ENCODE measurements around the gene ZNF740.
A peak's percentile ranks its signal among the peaks of the same experiment; 100 is the strongest.
"Not testable (repeated sequence)": the region's sequence is repeated elsewhere in the genome, so short reads cannot be mapped to it uniquely, and the experiment has no call there.

Gene ZNF740

DNA sequence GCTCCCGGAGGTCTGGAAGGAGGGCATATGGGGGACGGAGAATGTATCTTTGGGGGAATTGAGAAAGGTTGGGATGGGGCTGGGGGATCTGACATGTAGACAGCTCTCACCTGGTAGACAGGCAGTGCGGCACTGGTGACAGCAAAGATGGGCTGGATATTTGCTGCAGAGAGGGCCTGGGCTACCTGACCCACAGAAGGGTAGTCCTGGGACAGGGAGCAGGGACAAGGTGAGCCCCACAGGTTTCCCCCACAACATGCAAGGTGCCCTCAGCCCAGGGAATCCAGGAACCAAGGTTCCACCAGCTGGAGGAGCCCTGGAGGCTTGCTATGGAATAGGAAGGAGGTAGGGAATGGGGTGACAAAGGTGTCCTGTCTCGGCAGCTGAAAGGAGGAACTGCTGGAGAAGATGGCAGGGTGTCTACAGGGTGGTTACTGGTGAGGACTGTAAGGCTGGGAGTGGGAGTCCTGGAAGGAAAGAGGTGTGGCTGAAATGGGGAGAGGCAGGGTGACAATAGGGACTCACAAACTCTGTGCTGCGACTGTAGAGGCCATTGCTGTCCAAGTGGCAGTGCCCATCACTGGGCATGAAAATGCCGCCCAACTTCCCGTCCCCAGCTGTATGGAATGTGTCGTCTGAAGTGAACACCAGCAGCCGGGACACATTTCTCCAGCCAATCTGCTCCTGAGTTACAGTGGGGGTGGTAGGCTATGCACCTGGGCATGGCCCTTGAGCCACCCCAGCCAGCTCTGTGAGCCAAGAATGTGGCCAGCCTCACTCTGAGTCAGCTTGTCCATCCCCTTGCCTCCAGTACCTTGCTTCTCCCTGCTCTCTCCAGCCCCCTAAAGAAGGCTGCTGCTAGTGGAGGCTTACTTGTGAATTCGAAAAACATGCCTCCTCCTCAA lies 15.2 kb downstream of the ZNF740 start:
- no peak for DNase-seq

DNA sequence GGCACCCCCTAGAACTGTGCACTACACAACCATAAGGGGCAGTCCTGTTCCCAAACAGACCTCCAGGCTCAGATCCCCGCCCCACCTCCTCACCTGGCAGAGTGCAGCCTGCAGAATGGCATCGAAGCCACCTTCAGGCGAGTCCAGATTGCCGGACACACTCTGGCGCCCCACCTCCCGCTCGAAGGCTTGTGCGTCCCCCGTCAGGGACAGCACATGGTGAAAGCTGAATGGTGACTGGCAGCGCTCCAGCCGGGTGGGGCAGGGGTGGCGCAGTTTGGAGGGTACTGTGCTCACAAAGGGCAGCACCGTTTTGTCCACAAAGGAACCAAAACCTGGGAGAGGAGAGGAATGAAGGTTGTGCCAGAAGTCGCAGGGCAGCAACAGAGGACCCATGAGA lies 16.0 kb downstream of the ZNF740 start:
- no peak for DNase-seq

DNA sequence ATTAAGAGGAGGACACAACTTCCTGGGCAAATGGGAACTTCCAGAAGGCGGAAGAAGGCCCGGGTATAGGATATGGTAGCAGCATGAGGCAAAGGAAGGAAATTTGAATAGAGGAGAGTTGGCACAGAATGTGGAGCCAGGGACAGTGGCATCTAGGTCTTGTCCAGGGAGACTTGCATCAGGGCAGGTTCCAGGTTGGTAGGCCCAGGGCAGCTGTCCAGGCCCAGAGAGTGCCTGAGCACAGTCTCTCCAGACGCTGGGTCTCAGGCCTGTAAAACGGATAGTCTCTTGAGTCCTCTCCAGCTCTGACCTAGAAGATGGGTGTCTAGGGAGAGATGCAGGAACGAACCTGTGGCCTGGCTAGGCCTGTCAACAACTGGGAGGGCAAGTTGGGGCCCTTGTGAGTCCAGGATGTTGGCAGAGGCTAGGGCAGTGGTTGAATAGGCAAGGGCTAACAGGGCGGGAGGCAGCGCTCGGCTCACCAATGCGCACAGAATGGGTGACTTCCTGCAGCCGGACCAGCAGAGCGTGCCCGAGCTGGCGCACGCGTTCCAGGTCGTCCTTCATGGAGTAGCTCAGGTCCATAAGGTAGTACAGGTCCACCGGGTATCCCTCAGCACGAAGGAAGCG lies 16.6 kb downstream of the ZNF740 start:
- DNase-seq, result no peak

DNA sequence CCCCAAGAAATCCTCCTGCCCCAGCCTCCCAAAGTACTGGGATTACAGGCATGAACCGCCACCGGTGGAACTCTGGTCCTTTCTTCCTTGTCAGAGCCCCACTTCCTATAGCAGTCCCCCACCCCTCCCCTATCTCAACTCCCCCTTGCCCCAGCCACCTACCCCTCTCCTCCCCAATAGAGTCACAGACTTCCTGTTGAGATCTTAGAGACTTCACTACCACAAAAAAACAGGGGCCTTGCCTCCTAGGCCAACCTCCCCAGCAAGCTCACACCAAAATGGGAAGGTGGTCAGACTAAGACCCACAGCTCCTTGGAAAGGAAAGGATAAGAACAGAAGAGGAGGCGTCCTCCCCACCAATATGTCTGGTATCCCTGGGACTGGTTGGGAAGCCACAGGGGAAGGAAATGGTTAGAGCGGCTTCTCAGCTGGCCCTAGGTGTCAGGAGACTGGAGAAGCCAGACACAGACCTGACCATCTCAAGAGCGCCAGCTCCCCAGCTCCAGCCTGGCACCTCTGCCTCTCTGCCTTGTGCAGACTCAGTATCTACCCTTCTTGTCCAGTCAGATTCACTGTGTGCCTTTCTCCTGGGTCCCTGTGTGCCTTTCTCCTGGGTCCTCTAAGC lies 18.1 kb downstream of the ZNF740 start:
- no peak for DNase-seq

DNA sequence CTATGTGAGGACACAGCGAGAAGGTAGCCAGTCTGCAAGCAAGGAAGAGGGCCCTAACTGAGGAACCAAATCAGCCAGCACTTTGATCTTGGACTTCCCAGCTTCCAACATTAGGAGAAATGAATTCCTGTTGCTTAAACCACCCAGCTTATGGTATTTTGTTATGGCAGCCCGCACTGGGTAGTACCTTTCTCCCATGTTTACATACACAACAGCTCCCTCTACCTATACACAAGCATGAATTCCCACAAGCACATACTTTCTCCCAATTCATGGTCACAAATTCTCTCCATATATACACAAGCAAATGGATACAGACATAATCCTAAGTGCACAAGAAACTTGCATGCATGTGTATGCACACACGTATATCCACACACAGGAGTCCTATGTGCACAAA lies 19.2 kb downstream of the ZNF740 start:
- no peak for DNase-seq

DNA sequence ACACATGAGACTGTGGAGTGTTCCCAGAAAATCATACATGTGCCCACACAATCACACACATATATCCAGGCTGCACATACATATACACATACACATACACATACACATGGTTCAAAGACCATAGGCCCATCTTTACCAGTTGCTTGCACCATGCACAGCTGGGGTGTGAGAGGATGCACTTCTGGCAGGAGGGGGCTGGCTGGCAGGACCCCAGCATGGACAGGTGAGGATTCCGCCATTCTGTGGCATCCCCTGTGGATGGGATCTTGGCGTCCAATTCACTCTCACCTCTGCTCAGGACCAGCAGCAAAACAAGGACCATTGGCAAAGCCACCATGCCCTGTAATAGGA lies 19.6 kb downstream of the ZNF740 start:
- no peak for DNase-seq

DNA sequence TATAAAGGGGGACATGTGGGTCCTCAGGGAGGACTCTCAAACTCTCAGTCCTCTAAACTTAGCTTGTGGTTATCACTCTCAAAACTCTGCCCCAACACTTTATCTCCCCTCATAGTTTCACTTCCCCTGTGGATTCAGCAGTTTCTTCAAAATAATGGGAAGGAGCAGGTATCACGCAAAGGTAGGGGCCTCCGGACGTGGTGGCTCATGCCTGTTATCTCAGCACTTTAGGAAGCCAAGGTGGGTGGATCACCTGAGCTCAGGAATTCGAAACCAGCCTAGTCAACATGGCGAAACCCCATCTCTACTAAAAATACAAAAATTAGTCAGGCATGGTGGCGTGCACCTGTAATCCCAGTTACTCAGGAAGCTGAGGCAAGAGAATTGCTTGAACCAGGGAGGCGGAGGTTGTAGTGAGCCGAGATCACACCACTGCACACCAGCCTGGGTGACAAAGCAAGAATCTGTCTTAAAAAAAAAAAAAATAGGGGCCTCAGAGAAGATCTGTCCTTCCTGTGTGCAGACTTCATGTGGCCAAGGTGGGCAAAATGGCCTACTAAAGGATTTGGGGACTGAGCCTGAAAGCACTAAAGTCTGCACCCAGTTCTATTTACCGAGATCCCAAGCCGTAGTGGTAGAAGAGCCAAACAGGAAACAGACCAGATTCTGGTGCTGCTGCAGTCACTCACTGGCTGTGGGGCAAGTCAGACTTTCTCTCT lies 20.1 kb downstream of the ZNF740 start:
- DNase-seq, result no peak

DNA sequence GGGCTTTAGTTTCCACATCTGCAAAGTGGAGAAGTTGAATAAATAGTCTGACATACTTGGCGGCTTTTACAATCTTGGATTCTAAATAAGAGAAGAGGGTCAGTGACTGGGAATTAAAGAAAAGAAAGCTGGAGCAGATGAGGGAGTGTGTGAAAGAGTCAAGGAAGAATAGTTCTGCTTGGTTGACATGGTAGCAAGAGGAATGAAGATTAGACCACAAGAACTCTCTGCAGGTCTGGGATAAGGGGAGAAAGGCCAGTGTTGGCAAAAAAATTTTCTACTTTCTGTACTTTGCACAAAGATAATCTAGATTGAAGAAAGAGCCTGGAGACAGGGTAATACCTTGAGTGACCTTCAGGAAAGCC lies 20.6 kb downstream of the ZNF740 start:
- DNase-seq, result no peak

DNA sequence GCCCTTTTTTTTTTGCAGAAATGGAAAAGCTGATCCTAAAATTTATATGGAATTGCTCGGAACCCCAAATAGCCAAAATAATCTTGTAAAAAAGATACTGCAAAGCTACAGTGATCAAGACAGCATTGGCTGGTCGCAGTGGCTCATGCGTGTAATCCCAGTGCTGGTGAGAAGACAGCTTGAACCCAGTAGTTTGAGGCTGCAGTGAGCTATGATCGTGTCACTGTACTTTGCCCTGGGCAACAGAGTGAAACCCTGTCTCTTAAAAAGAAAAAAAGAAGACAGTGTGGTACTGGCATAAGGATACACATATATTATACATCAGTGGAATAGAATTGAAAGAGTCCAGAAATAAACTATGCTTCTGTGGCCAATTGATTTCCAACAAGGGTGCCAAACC lies 21.1 kb downstream of the ZNF740 start:
- DNase-seq, result no peak

DNA sequence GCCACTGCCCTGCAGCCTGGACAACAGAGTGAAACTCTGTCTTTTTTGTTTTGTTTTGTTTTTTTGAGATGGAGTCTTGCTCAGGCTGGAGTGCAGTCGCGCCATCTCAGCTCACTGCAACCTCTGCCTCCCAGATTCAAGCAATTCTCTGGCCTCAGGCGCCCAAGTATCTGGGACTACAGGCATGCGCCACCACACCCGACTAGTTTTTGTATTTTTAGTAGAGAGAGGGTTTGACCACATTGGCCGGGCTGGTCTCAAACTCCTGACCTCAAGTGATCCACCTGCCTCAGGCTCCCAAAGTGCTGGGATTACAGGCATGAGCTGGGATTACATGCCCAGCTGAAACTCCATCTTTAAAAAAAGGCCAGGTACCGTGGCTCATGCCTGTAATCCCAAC lies 21.8 kb downstream of the ZNF740 start:
- DNase-seq, result not testable (repeated sequence)

DNA sequence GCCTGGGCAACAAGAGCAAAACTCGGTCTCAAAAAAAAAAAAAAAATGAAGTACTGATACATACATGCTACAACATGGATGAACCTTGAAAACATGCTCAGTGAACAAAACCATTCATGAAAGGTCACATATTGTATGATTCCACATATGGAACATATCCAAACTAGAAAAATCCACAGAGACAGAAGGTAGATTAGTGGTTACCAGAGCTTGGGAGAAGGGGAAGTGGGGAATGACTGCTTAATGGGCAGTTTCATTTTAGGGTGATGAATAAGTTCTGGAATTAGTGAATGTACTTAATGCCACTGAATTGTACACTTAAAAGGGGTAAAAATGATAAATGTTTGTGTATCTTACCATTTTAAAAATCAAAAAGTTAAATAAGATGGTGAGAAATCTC lies 23.8 kb downstream of the ZNF740 start:
- DNase-seq, result no peak

DNA sequence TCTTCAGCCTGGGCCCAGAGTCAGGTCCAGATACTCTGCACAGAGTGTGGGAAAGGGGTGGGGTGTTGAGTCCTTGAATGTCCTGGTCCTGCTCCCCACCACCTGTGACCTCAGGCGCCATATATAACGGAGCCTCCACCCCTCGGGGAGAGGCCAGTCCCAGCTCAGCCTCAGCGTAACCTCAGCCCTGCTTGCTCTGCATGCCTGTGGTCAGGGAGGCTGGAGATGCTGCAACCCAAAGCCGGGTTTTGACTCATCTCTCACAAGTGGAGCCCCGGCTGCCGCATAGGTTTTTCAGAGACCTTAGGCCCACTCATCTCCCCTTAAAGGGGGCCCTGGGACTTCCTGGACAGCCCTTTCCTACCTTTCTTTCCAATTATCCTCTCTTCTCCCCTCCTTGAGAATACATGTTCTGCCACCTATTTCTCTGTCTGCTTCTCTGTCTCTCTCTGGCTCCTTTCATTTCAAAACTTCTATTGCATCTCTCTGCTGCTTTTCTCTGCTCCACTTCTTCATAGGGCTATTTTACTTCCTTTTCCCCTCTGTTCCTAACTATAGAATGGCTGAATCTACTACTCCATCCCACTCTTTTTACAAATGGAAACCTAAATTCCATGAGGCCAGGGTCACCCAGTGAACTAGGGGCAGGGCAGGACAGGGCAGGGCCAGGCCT lies 25.4 kb downstream of the ZNF740 start:
- peak; percentile 23 to 60 for DNase-seq

DNA sequence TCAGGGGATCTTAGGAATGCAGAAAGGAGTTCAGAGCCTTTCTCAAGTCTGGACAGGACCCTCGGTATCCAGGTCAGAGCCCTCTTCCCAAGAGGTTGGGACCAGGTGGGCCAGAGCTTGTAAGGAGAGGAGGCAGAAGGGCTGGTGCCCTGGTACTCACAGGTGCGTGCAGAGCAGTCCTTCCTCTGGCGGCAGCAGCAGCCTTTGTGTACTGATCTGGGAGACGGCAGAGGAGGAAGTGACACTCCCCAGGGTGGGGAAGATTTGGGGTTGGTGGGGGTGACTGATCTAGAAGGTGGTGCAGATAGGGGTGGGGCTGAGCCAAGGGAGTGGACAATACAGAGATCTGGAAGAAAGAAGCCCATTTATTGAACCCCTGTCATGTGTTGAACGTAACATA lies 26.5 kb downstream of the ZNF740 start, which contains the start of gene ITGB7:
Gene ITGB7, minus strand, starts transcription at position 210 of the 400 bp plus-strand sequence. CDS start 6,808 bp downstream, outside the sequence.
- no peak for DNase-seq

DNA sequence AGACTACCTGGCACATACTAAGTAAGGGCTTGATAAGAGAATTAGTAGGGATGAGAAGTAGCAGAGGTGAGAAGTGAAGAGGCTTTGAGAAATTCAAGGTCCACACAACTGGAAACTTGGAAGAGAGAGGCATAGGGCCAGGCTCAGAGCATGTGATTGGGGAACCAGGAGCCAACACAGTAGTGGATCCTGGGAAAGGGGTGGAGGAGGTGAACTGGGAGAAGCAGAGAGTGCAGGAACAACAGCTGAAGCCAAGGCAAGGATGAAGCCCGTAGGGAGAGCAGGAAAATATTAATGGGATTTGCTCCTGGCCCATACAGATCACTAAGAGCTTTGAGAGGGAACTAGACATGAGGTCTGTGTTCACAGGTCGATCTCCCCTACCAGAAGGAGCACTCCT lies 27.9 kb downstream of the ZNF740 start:
- no peak for DNase-seq

DNA sequence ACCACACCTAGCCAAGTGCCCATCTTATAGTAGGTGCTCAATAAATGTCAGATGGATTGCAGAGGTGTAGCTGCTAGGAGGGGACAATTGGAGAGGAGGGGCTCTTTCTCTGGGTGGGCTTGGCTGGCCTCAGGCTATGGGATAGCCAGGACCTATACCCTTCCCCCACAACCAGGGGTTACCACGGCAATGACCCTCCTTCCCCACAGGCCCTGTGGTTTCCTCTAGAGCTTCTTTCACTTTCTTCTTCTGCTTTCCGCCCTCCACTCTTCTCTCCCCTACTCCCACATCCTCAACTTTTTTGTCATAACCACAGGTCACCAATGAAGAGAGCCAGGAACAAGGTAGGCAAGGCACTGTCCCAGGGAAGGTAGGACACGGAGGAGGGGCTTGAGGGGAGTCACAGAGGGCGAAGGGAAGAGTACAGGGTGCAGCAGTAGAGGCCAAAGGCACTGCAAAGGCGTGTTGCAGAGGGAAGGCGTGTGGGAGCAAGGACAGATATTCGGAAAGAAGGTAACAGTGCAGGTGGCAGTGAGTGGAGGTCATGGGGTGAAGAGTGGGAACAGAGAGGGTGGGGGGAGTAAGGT lies 28.4 kb downstream of the ZNF740 start:
- DNase-seq, result peak; percentile 55 to 68

DNA sequence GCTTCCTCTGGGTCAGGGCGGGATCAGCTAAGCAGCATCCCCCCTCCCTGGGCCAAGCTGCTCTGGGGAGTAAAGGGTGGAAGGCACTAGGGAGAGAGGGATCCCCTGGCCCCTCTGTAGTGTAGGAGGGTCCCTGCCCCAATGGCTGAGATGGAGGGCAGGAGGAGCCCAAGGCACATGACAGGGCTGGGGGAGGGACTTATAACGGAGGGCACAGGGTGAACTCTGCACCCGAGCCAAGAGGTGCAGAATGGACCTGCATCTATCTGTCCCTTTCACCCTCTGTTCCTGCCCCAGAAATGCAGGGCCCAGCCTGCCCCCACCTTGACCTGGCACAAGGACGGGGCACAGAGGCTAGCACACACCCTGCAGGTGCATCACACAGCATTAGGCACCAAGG lies 30.3 kb downstream of the ZNF740 start:
- no peak for DNase-seq

DNA sequence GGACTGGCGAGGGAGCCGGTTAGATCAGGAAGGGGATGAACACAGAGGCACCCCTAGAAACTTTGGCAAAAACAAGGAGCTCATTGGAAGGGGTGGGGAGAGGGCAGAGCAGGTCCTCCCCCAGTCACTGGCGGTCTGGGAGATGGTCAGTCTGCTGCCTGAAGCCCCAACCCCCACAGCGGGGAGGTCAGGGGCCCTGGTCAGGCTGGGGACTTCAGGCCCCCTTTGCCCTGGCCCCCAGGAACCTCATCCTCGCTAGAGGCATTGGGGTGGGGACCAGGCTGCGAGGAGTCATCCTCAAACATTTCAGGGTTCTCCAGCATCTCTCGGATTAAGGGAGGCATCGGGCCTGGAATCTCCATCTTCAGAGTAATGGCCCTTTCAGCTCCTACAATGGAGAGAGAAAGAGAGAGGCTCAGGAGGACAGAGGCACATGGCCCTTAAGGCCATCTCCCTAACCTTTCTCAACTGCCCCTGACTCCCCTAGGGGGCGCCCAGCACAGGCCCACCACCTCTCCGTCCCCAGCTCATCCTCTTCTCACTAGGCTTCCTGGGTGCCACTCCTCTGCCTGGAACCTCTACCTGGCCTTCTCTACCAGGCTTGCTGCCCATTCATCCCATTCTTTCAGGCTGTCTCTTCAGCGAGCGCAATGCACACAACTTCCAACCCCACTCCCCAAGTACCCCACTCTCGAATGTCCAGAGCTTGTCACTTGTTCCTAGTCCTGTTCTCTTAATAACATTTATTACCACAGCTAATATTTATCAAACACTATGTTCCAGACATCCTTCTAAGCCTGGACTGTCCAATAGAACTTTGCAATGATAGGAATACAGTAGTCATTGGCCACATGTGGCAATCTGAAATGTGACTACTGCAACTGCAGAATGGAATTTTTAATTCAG lies 31.2 kb downstream of the ZNF740 start:
- peak; percentile 14 to 18 for DNase-seq

DNA sequence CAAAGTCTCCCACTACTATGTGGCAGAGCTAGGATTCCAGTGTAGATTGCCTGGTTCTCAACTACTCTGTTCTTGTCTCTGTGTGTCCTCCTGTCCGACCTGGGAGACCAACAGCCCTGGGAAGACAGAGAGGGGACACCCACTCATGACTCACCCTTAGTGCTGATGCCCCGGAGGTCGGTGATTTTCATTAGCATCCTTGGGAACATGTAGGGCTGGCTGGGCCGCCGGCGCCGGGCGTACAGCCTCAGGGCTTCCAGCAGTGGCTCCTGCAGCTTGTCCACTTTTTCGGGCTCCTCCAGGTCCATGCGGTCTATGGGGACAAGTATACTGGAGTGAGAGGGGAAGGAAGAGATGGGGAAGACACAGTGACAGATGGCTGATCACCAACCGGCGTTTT lies 32.4 kb downstream of the ZNF740 start:
- DNase-seq, result no peak

DNA sequence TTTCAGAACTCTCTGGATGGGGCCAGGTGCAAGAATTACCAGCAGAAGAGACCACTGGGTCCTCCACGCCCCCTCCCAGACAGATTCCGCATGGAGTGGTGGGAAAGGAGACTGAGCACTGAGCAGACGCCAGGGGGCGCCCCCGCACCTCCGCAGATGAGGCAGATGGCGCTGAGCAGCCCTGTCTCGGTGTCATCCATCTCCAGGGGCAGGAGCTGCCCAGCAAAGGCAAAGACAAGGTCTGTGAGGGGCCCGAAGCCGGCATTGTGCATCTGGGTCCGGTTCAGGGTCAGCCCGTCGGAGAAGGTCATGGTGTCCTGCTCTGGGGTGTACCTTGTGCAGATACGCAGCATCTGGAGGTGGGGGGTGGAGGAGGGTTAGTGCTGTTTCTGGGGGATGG lies 32.8 kb downstream of the ZNF740 start:
- DNase-seq, result peak; percentile 45 to 51

DNA sequence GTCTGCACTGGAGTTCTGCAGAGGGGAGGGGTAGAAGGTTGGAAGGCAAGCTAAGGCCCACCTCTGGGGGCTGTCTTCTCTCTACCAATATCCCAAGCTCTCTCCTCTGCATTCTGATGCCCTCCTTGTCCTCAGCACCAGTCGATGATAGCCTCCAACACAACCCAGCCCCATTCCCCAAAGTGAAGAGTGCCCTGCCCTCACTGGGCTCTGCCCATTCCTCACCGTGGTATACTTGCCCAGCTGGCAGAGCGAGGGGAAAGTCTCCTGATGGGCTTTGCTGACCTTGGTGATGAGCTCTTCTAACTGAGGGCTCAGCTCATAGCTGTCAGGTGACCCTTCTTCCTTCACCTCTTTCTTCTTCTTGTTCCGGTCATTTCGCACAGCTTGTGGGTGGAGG lies 33.7 kb downstream of the ZNF740 start:
- no peak for DNase-seq

Measured in AML-193 (cell line).